Measurements from ENCODE around the gene ZNF469.

Gene ZNF469

DNA sequence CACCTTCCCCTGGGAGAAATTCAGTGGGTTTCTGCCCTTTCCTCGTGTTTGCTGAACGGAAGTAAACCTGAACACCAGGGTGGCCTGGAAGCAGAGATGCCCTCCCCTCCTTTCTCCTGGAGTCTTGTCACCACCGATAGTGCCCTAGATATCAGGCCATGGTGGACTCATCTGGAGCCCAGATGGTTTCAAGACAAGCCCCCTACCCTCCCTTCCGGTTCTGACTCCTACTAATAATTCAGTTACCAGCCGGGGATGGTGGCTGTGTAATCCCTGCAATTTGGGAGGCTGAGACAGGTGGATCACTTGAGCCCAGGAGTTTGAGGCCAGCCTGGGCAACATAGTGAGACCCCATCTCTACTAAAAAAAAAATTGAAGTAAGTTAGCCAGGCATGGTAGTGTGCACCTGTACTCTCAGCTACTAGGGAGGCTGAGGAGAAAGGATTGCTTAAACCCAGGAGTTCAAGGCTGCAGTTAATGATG is 2.4 kb downstream of the ZNF469 start:
- no peak overlapping the region; the same call in 1 of the 2 replicates for H3K4me3 ChIP-seq (ENCODE audit: low read length)
- no peak for DNase-seq (ENCODE audit: low read depth)
- TF ChIP-seq, protein P1, sequence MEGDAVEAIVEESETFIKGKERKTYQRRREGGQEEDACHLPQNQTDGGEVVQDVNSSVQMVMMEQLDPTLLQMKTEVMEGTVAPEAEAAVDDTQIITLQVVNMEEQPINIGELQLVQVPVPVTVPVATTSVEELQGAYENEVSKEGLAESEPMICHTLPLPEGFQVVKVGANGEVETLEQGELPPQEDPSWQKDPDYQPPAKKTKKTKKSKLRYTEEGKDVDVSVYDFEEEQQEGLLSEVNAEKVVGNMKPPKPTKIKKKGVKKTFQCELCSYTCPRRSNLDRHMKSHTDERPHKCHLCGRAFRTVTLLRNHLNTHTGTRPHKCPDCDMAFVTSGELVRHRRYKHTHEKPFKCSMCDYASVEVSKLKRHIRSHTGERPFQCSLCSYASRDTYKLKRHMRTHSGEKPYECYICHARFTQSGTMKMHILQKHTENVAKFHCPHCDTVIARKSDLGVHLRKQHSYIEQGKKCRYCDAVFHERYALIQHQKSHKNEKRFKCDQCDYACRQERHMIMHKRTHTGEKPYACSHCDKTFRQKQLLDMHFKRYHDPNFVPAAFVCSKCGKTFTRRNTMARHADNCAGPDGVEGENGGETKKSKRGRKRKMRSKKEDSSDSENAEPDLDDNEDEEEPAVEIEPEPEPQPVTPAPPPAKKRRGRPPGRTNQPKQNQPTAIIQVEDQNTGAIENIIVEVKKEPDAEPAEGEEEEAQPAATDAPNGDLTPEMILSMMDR (conservative IDR thresholded peaks at IDR 0.05; ENCODE audit: low read length): no peak

DNA sequence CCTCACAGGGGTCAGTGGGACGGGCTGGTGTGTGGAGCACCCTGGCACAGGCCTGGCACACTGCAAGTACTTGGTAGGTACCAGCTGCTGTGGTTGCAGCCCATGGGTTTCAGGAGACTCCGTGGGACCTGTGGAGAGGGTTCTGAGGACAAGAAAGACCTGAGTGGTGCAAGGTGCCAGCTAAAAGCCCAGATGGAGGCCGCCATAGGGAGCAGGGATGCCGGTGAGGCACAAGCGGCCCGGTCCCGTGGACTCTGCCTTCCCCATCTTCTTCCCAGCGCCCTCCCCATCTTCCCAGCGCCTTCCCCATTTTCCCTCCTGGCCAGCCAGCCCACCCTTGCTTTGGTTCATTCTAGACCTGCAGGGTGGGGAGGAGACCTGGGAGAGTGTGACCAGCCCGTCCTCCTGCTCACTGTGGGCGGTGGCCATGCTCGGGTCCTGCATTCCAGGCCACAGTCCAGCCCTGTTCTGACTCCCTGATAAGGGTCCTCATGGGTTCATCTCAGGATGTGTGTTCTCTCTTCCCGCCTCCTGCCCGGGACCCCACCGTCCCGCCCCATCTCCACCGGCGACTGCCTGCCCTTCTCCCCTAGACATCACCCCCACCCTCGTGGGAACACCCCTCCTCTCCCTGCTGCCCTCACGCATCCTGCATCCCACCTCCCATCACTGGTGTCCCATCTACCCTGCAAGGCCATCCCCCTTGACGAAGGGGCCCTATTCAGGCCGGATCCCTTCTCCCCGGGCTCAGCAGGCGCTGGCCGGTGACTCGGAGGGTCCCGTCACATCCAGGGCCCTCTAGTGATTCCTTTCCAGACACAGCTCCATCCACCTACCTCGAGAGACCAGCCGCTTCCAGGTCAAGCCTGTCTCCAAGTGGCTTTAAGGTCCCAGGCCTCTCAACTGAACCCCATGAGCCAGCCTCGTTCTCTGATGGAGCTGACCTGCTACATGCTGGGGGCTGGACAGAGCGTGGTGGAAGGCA is 3.4 kb downstream of the ZNF469 start:
- no peak overlapping the region for H3K4me3 ChIP-seq (ENCODE audit: low read length)
- DNase-seq (ENCODE audit: low read depth): no peak
- TF ChIP-seq, protein P1 (conservative IDR thresholded peaks at IDR 0.05; ENCODE audit: low read length): no peak

DNA sequence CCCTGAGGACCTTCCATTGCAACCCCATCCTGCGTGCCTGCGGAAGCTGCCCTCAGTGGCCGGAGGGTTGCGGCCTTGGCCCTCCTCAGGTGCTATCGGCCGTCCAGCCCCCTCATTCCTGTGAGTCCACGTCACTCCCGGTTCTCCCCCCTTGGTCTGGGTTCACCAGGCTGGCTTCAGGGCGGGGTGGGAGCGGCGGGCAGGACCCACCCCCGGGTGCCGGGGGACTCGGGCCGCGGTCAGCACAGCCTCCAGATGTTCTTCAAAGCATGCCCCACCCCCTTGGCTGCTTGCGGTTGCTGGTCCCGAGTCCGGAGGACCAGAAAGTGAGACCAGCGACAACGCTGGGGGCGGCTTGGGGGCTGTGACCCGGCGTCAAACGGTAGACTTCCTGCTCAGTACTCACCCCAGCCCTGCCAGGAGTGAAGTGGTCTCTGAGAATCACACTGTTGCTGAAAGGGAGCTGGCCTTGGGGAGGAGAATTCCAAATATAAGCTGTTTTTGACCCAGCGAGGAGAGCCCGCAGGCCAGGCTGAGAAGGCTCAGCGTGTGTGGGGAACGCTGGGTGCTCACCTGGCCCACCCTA is 4.5 kb downstream of the ZNF469 start:
- DNase-seq (ENCODE audit: low read depth): peak; percentile 57
- TF ChIP-seq, protein P1 (conservative IDR thresholded peaks at IDR 0.05; ENCODE audit: low read length): no peak
- peak overlapping the region; percentile 20 for H3K4me3 ChIP-seq (ENCODE audit: low read length)

DNA sequence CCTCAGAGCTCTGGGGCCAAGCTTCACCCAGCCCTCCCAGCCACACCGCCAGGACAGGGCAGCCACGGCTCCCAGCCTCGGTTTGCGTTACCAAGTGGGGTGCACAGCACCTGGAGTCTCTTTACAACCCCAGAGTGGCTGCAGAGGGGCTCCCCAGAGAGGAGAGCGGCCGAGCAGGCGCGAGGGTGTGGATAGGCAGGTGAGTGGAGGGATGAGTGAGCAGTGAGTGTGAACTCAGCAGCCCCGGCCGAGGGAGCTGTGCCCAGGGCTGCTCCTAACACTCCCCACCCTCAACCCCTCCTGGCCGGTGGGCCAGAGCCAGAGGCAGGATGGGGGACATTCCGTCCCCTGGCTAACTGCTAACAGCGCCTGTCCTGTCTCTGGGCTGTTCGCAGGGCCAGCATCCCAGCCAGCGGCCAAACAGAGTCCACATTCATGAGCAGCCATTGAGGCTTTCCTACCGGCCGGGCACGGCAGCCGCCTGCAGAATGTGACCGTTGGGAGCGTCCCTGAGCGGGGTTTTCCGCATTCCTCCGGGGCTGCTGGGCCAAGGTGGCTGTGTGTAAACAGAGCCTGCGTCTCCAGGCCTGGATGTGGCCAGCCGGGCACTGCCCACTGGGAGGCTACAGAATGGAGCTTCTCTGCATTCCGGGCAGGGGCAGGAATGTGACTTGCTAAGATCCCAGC is 5.3 kb downstream of the ZNF469 start:
- DNase-seq (ENCODE audit: low read depth): peak; percentile 83
- no peak overlapping the region; the same call in 1 of the 2 replicates for H3K4me3 ChIP-seq (ENCODE audit: low read length)
- TF ChIP-seq, protein P1 (conservative IDR thresholded peaks at IDR 0.05; ENCODE audit: low read length): no peak

DNA sequence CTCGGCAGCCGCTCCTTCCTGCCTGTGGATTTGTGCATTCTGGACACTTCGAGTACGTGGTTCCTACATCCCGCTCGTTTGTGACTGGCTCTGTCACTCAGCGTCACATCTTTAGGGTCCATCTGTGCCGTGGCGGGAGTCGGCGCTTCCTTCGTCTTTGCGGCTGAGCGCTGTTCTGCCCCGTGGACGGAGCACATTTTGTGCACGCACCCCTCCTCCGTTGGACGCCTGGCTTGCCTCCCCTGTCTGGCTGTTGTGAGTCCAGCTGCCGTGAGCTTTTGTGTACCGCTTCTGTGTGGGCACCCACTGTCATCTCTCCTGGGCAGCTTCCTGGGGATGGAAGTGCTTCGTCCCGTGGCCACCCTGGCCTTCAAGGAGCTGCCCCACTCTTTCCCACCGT is 6.4 kb downstream of the ZNF469 start:
- DNase-seq (ENCODE audit: low read depth): no peak
- TF ChIP-seq, protein P1 (conservative IDR thresholded peaks at IDR 0.05; ENCODE audit: low read length): no peak
- H3K4me3 ChIP-seq (ENCODE audit: low read length): no peak overlapping the region

DNA sequence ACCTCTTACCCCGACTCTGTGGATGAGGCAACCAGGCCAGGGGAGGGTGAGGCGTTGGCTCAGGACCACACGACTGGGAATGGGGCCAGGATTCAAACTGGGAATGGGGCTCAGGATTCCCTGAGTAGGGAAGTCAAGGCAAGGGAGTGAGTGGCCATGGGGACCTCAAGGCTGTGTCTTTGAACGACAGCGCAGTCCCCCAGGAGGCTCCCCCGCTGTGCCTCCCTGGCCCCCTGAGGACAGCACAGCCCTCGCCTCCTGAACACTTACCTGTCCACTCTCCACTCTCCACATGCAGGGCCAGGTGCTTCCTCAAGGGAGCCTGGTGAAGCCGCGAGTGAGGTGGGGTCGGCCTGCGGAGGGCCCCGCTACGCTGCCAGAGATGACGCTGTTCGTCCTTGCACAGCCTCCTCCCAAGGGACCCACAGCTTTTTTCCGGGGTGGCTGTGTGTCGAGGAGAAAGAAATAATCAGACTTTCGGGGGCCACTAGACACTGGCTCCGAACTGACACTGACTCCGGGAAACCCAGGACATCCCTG is 6.9 kb downstream of the ZNF469 start:
- no peak overlapping the region for H3K4me3 ChIP-seq (ENCODE audit: low read length)
- DNase-seq (ENCODE audit: low read depth): no peak
- TF ChIP-seq, protein P1 (conservative IDR thresholded peaks at IDR 0.05; ENCODE audit: low read length): no peak

Measured in AG10803 (cell line).